Ovary (tissue), 9 donors: ENCODE measurements around the gene PROP1. TPM values are rescaled to one million over a fixed set of nuclear protein-coding genes. Genes with fewer than 3 reads are reported as not detected.

Experiments
- DNase-seq, 5 donors: peaks; one replicate each; pipeline ENCODE4 v3.0.0-alpha.2; 2019 to 2020
- H3K27ac ChIP-seq, 2 donors: fragments of 200-600 bp; one replicate each; pipeline versions ENCODE4 v1.5.1 to v1.8.0; 2019 to 2022
- H3K27me3 ChIP-seq: fragments of 200-600 bp; one replicate; pipeline ENCODE4 v1.8.0; 2022
- H3K36me3 ChIP-seq: fragments of 200-600 bp; sonication (generic); one replicate; pipeline ENCODE4 v1.5.1; 2019
- H3K4me1 ChIP-seq: one replicate; pipeline ENCODE4 v1.8.1; 2013; ENCODE audit warnings: mild to moderate bottlenecking, moderate library complexity; ENCODE audit not compliant: insufficient read depth
- H3K4me3 ChIP-seq: fragments of 200-600 bp; sonication (generic); one replicate; pipeline ENCODE4 v1.5.1; 2017
- H3K9me3 ChIP-seq, 2 donors: fragments of 200-600 bp in 1 of 2; sonication (generic) in 1 of 2; one replicate each; pipeline versions ENCODE4 v1.5.1 to v1.8.1; 2013 to 2019; ENCODE audit warnings: mild to moderate bottlenecking in 1 of 2, moderate library complexity in 1 of 2
- EP300 ChIP-seq: sonication (generic); formaldehyde crosslinking; IDR thresholded peaks from one replicate; pipeline ENCODE4 v1.6.1; 2017; ENCODE audit warnings: antibody characterized with exemption
- POLR2A ChIP-seq: fragments of 450-650 bp; IDR thresholded peaks from one replicate; pipeline ENCODE4 v1.6.1; 2017; ENCODE audit warnings: antibody characterized with exemption, mild to moderate bottlenecking, moderate library complexity
- WGBS, 3 donors: extraction: QIAGEN DNeasy Blood & Tissue Kit in 1 of 3; methylation state at CpG; one replicate each; pipeline versions ENCODE4 v1.1.5 to v1.1.7; 2013 to 2017; 5-methylcytosine and 5-hydroxymethylcytosine counted together
- intact Hi-C, 4 donors: fragments of 100-400 bp; cut with DNase I; formaldehyde crosslinking; loops; one replicate each; pipeline versions ENCODE4 v1.11.0 to v1.15.1; 2022 to 2023
- polyA plus RNA-seq, 2 donors: library from polyadenylated mRNA; stranded (reverse); fragments of 200-250 nt in 1 of 2; fragments of 350-450 nt in 1 of 2; fragmentation: Illumina TruSeq in 1 of 2; extraction: RNeasy Lipid Tissue Mini Kit (QIAGEN cat#74804) in 1 of 2; gene quantifications; one replicate each; pipeline ENCODE4 v1.2.3, GENCODE V29; 2013 to 2014
- total RNA-seq, 7 donors: library from RNA; depleted of rRNA in 2 of 7; stranded (reverse); fragments of >200 nt in 2 of 7; fragmentation: NEBNext Ultra II Directional in 3 of 7; extraction: Animal tissue kit (Norgen Biotek cat#: 25700) in 3 of 7; gene quantifications; one replicate each; pipeline versions ENCODE4 v1.1.0 to v1.2.4, GENCODE V29; 2016 to 2023
- TF ChIP-seq, protein P1 (sequence below), 3 donors: fragments of 450-650 bp in 2 of 3; fragments of 200-600 bp in 1 of 3; IDR thresholded peaks; one replicate each; pipeline versions ENCODE4 v1.5.1 to v1.8.0; 2016 to 2022; ENCODE audit warnings: antibody characterized with exemption in 3 of 3, mild to moderate bottlenecking in 1 of 3
- donor health status: DM: no; HTN: no; CAD: no; lungs with moderate emphysema.
- donor health status: DM: no; HTN: no; CAD: no.
- donor health status: Bipolar disorder and iron deficiency.
- donor health status: DM: yes; HTN: yes; CAD: no.
- donor health status: DM: no; HTN: no; CAD: no.
- donor health status: DM: yes; HTN: yes; CAD: no.

Gene PROP1
- total and polyA plus RNA-seq, 9 donors: not detected

DNA sequence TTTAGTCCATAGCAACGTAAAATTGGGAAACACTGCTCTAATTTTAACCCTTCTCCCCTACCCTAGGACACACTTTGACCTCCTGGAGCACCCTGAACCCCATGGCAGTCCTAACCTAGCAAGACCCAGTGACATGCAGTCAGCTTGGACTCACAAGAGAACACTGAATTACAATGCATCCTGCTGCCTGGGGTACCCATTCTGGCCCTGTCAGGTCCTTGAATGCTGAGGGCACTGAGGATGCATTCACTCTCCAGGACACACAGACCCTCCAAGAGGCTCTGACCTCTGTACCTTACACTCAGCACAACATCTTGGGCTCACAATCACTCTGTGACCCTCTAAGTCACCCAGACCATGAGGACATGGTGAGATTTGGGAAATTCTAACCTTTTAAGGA lies 1.8 kb upstream of the PROP1 start:
- no peak for DNase-seq
- intact Hi-C loops: no loop called here
- no peaks in the 10 kb centered on the region for H3K4me1 ChIP-seq
- TF ChIP-seq, protein P1, sequence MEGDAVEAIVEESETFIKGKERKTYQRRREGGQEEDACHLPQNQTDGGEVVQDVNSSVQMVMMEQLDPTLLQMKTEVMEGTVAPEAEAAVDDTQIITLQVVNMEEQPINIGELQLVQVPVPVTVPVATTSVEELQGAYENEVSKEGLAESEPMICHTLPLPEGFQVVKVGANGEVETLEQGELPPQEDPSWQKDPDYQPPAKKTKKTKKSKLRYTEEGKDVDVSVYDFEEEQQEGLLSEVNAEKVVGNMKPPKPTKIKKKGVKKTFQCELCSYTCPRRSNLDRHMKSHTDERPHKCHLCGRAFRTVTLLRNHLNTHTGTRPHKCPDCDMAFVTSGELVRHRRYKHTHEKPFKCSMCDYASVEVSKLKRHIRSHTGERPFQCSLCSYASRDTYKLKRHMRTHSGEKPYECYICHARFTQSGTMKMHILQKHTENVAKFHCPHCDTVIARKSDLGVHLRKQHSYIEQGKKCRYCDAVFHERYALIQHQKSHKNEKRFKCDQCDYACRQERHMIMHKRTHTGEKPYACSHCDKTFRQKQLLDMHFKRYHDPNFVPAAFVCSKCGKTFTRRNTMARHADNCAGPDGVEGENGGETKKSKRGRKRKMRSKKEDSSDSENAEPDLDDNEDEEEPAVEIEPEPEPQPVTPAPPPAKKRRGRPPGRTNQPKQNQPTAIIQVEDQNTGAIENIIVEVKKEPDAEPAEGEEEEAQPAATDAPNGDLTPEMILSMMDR (IDR thresholded peaks at IDR 0.05): no peak
- TF ChIP-seq POLR2A: no peak
- TF ChIP-seq EP300: no peak
- H3K27ac ChIP-seq: no peak overlapping the region
- H3K36me3 ChIP-seq: no peaks in the 10 kb centered on the region
- H3K27me3 ChIP-seq: no peaks in the 10 kb centered on the region
- H3K9me3 ChIP-seq: no peaks in the 10 kb centered on the region
- 72 to 84% (median 78%) methylated on average over 1 of the region's 1 CpG for WGBS, 3 donors
- no peak overlapping the region for H3K4me3 ChIP-seq

DNA sequence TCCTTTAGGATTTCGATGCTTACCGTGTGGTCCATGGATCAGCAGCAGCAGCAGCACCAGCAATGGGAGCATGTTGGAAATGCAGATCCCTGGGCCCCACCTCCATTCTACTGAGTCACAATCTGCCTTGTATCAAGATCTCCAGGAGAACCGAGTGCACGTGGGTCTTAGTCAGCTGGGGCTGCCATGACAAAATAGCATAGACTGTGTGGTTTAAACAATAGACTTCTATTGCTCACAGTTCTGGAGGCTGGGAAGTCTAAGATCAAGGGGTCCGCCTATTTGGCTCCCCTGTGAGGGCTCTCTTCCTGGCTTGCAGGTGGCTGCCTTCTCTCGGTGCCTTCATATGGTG lies 1.3 kb upstream of the PROP1 start:
- WGBS, 3 donors: 73 to 83% (median 77%) methylated on average over 6 of the region's 6 CpGs
- intact Hi-C loops: no loop called here
- no peaks in the 10 kb centered on the region for H3K27me3 ChIP-seq
- no peaks in the 10 kb centered on the region for H3K4me1 ChIP-seq
- no peaks in the 10 kb centered on the region for H3K36me3 ChIP-seq
- H3K9me3 ChIP-seq: no peaks in the 10 kb centered on the region
- no peak overlapping the region for H3K4me3 ChIP-seq
- TF ChIP-seq, protein P1 (IDR thresholded peaks at IDR 0.05): no peak
- TF ChIP-seq EP300 (no peak), POLR2A (no peak)
- DNase-seq: no peak
- no peak overlapping the region for H3K27ac ChIP-seq

DNA sequence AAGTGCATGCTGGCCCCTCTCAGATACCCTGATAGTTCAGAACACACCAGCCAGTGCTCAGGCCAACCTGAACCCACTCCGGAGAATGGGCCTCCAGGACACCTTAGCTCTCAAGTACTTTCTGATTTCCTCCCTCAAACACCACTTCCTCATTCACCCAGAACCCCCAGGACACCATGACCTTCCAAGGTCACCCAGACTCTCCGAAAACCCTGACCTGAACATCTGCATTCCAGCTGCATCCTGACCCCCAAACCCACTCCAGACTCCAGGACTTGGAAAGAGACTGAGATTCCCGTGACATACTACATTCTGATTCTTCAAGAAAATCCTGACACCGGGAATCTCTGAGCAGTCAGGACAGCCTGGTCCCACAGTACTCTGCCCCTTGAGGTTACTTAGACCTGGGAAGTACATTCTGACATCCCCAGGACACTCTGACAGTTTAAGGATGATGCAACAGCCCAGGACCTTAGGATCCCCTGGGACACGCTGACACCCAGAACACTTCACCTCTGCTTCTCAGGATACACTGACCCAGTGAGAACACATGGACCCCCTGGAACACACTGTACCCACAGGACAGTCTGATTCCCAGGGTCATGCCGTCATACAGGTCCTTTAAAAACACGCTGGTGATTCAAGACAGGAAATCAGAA lies 747 bp upstream of the PROP1 start:
- intact Hi-C loops: no loop called here
- Histone ChIP-seq H3K36me3 (no peaks in the 10 kb centered on the region), H3K27ac (no peak overlapping the region), H3K4me1 (no peaks in the 10 kb centered on the region), H3K27me3 (no peaks in the 10 kb centered on the region), H3K4me3 (no peak overlapping the region), H3K9me3 (no peaks in the 10 kb centered on the region)
- no peak for DNase-seq
- no peak for TF ChIP-seq EP300
- no peak for TF ChIP-seq POLR2A
- TF ChIP-seq, protein P1 (IDR thresholded peaks at IDR 0.05): no peak
- WGBS, 3 donors: 49 to 61% (median 54%) methylated on average over 7 of the region's 7 CpGs

DNA sequence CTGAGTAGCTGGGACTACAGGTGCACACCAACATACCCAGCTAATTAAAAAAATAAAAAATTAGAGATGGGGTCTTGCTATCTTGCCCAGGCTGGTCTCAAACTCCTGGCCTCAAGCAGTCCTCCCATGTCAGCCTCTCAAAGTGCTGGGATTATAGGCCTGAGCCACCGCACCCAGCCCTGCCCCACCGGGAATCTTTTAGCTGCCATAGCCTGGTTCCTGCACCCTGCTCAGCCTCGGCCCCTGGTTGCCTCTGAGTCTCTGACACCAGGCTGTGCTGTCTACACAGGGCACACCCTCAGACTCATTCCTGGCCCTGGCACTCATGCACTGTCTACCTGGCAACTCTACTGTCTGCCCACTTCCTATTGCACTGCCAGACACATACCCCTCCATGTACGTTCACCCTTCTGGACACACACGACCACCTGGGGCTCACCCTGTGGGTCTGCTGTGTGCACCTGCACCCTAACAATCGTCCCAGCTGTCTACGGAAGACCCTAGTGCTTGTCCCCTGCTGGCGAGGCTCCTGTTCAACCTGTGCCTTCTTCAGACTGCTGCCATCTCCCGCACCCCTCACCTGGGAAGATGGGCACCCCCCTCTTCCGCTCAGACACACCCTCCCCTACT lies 1.4 kb downstream of the PROP1 start:
- H3K27ac ChIP-seq: no peak overlapping the region
- H3K27me3 ChIP-seq: no peaks in the 10 kb centered on the region
- intact Hi-C loops: no loop called here
- H3K9me3 ChIP-seq: no peaks in the 10 kb centered on the region
- 74 to 82% (median 78%) methylated on average over 10 of the region's 10 CpGs for WGBS, 3 donors
- no peaks in the 10 kb centered on the region for H3K36me3 ChIP-seq
- TF ChIP-seq POLR2A (no peak), EP300 (no peak)
- TF ChIP-seq, protein P1 (IDR thresholded peaks at IDR 0.05): no peak
- DNase-seq: no peak
- no peaks in the 10 kb centered on the region for H3K4me1 ChIP-seq
- no peak overlapping the region for H3K4me3 ChIP-seq
